Measurements from ENCODE around the gene PIGO. TPM values are rescaled to one million over a fixed set of nuclear protein-coding genes. Genes with fewer than 3 reads are reported as not detected.

The PIGO gene
- total and polyA plus RNA-seq, 9 of the 15 experiments (the other 6 are each of a cell fraction or from before 2014, with no cell fraction given) = 5.4 to 13.7 (median 9.7) TPM

- no peak for TF ChIP-seq MGA (IDR thresholded peaks at IDR 0.05)
- TF ChIP-seq ZNF639 (CRISPR knock-in tag; conservative IDR thresholded peaks at IDR 0.05 in 1 of 2, IDR thresholded peaks at IDR 0.05 in 1 of 2) = peak in 1 of 2 experiments; percentile 64; a peak in 2 of 4 replicates
- TF ChIP-seq ZFP1 (CRISPR knock-in tag; IDR thresholded peaks at IDR 0.05) = no peak
- TF ChIP-seq GTF2F1 (IDR thresholded peaks at IDR 0.05; ENCODE audit: low read depth, low read length) = no peak
- no peak for TF ChIP-seq ZNF354B (CRISPR knock-in tag; IDR thresholded peaks at IDR 0.05)
- no peak for TF ChIP-seq ARID3A (IDR thresholded peaks at IDR 0.05; ENCODE audit: borderline replicate concordance, low read depth, low read length)
- no peak for TF ChIP-seq HMGXB4 (CRISPR knock-in tag; IDR thresholded peaks at IDR 0.05)
- no peak for TF ChIP-seq ZNF384 (IDR thresholded peaks at IDR 0.05; ENCODE audit: low read depth, low read length)
- peak; percentile 36; the same call in 1 of the 2 replicates for TF ChIP-seq KLF1 (tag; IDR thresholded peaks at IDR 0.05)
- no peak; the same call in 1 of the 2 replicates for TF ChIP-seq MAX (CRISPR knock-in tag; IDR thresholded peaks at IDR 0.05)
These were observed 12.7 kb upstream of the PIGO start (continued) for GRCh38 chr9:35108946-35109575.

All from K562 (cell line).